NT2/D1 (cell line): ENCODE measurements around the gene NUMB.

ENCODE experiments used
- YY1 ChIP-seq: IDR thresholded peaks from 2 replicates; pipeline ENCODE4 v1.6.1; 2011; ENCODE audit not compliant: insufficient read length, insufficient read depth
- ZNF274 ChIP-seq: IDR thresholded peaks from 2 replicates; pipeline ENCODE4 v1.6.1; 2011; ENCODE audit warnings: mild to moderate bottlenecking, low read depth, low read length

DNA sequence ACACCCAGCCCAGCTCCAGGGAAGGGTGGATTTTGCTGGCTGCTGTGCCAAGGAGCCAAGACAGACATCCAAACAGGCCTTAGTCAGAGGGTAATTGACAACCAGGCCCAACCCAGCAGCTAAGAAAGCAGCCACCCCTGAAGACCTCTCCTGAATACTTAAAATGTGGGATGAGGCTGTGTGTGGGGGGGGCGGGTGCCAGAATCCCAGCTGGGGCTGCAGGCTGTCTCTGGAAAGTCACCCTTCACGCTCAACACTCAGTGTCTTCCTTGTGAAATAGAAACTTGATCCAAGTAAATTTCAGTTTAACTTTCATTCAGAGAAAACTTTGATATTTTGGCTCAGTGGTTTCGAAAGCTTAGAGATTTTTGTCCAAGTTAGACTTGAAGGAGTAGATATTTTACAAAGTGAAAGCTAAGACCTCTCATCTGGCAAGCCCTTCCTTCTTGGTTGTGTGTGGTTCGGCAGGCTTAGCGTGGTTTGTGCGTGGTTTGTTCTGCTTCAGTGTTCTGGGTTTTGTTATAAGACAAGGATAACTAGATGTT, 215.9 kb downstream of the NUMB start:
- no peak for TF ChIP-seq YY1
- TF ChIP-seq ZNF274: no peak
